GM18511 (cell line): Measurements from ENCODE around the gene ASPN.

Experiments
- ATAC-seq: cut with Tn5 transposase; IDR thresholded peaks from one replicate; pipeline ENCODE4 v1.9.1; 2021; ENCODE audit warnings: mild to moderate bottlenecking, moderate library complexity; ENCODE audit not compliant: unreplicated experiment

Gene ASPN

DNA sequence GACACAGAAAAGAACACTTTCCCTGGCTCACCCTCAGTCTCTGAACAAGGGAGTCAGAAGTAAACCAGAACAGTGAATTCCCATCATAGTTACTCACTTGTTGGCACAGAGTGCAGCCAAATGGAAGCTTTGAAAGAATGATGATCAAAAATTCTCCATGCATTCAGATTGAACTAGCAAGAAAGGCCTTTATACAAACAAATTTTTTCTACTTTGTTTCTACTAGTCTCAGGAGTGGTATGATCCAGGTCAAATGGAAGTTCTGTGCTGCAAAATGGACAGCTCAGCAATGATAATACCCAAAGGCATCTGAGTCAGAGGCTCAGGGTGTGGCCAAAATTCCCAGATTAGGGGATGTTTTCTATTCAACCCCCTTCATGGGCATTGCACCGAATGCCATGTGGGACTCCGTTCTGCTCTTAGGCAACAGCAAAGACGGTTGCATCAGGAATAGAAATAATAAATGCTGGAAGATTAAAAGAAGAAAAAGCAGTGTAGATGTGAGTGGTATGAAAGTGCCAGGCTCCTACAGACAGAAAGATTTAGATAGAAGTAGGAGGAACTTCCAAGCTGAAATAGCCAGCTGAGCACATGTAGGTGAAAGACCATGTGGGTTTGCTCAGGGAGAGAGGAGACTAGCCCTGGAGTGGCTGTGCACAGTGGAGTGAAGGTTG lies 24.0 kb upstream of the ASPN start:
- no peak for ATAC-seq

GRCh38 chr9:92504881-92505280 lies 22.6 kb upstream of the ASPN start:
- no peak for ATAC-seq

- ATAC-seq: no peak
These were observed 20.9 kb upstream of the ASPN start for GRCh38 chr9:92503156-92503555.

- no peak for ATAC-seq
These were observed 19.5 kb upstream of the ASPN start for GRCh38 chr9:92501671-92502393.

GRCh38 chr9:92500725-92501124 lies 18.4 kb upstream of the ASPN start:
- ATAC-seq: no peak

DNA sequence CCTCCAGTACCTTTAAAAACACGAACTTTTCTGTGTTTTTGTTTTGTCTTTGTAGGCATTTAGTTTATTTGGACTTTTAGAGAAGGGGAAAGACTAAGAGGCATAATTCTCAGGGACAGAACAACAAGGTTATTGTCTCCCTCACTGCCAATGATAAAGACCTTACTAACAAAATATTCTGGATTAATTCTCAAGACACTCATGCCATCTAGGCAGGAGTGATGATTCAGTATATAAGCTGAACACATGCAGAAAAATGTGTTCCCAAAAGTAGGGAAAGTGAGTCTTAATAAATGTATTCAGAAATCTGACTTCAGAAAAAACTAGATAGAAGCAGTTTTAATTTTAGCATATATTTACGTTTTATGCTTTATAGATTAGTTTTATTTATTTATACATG lies 17.4 kb upstream of the ASPN start:
- no peak for ATAC-seq

- no peak for ATAC-seq
These were observed 14.3 kb upstream of the ASPN start for GRCh38 chr9:92496396-92497176.

DNA sequence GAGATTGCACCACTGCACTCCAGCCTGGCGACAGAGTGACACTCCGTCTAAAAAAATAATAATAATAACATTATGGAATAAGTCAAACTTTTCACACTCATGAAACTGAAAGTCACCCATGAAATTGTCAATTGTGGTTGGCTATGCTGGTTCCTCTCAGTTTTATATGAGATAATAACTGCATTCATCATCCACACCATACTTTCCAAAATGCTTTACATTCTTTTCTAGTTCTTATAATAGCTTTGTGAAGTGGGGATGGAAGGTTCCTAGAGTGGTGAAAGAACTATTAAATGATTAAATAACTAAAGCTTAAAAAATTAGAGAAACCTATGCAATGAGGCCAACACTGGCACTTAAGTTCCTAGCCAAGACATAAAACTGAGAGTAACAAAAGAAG lies 12.6 kb upstream of the ASPN start:
- no peak for ATAC-seq

GRCh38 chr9:92493749-92494387 lies 11.6 kb upstream of the ASPN start:
- ATAC-seq: no peak

GRCh38 chr9:92492781-92493401 lies 10.6 kb upstream of the ASPN start:
- no peak for ATAC-seq

DNA sequence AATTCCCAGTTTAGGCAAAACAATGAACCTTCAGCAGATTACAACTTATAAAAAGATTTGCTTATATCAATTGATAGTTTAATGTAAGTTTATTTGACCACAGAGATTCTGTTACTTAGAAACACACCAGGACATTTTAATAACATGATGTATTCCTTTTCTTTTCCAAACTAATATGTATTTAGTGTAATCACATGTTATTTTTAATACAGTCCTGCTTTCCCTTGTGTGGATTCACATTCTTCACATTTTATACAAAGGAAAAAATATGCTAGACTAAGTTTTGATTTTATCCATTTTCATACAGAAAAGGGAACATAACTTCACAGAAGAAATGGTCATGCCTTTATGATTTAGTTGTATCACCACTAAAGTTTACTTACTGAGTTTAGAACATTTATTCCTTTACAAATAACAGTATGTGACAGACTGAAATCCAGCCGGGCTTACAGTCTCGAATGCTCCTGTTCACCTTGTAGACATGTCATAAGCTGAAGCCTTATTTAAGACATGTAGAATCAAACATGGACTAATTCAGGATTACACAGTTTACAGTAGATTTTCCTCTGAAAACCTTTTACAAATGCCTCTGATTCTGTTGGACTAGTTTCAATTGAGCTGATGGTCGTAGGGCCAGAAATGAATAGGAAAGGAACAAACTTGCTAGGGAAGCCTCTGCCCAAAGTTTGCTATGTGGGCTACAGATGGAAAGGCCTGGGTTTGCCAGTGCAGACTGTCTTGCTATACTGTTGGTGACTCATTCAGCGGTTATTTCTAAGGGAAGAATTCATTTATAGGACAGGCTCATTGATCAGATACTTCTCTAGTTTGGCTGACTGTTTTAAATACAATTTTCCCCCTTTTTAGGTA lies 6.6 kb upstream of the ASPN start:
- no peak for ATAC-seq

- no peak for ATAC-seq
These were observed 4.1 kb upstream of the ASPN start for GRCh38 chr9:92486371-92486770.

DNA sequence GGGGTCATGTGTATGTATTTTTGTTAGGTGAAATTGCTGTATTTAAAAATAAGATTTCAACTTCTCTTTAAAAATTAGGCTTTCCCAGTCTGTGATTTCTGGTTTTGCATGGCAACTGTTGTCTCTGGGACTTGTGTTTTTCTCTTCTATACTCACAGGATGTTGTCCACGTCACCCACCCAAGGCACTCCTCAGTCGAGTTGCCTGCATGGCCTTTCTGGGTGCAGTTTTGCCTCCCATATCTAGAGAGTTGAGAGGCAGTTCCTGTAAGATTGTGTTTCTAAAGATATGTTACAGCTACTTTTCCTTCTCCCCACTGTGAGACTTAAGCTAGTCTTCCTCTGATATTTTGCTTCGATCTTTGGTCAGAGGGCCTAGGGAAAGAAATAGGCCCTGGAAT lies 2.3 kb upstream of the ASPN start:
- ATAC-seq: no peak

DNA sequence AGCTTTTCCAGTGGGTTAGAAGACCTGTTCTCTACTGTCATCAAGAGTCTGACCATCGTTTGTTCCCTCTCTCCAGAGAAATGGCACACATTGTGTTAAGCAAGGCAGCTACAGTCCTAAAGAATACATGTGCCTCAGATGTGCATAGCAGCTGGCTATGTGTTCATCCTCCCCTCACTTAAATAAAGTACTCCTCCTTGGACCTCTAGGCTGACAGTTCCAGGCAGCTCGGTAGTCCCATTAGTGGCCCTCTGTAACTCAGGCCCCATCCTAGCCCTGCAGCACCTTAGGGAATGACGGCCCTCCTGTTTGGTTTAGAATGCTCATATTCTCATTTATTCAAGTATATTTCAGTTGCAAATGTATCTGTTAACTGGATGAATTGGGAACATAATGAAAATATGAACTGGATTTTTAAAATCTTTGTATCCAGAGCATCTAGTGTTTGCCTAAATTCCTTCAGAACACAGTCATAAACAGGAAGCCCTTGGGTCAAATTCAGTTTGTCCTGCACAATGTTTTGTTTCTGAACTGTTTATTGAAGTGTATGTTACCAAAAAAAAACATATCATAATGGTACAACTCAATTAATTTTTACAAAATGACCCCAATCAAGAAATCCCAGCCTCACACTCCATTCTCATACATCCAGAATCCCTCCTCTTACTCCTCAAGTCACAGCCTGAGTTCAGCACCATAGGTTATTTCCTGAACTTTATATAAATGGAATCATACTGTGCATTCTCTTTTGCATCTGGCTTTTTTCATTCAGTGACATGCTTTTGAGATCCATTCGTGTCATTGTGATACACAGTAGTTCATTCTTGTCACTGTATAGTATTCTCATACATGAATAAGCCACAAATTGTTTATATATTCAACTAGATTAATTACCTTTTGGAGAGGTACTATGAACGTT lies 1.6 kb upstream of the ASPN start:
- ATAC-seq: no peak

DNA sequence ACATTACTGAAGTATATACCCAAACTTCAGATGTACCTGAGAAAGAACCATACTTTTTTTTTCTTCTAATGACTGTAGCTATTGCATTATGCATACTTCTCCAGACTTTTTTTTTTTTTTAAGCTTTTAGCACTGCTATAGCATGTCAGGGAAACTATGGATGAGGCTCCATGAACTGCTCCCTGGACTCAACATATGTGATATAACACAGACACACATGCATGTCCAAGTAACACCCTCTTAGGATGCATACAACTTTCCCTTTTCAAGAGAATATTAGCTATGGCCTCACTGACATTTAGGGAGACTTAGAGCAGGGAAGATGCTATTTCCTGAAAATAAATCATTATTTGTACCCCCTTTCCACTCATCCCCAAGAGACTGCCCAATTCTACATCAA lies 499 bp upstream of the ASPN start:
- no peak for ATAC-seq

- peak; percentile 61 for ATAC-seq
These were observed 1.2 kb downstream of the ASPN start for GRCh38 chr9:92480986-92481633.

- ATAC-seq: no peak
These were observed 2.0 kb downstream of the ASPN start for GRCh38 chr9:92480291-92480771.

- ATAC-seq: no peak
These were observed 3.0 kb downstream of the ASPN start for GRCh38 chr9:92479346-92479745.
